HepG2 (cell line): ENCODE results near the gene DLG2. TPM values are rescaled to one million over a fixed set of nuclear protein-coding genes. Genes with fewer than 3 reads are reported as not detected.

Experiments
- ATAC-seq: fragments of 200-7000 bp; cut with Tn5 transposase; 3 replicates; pipeline ENCODE4 v1.9.1; 2020; ENCODE audit warnings: mild to moderate bottlenecking, moderate library complexity
- BruUV-seq: library from RNA; stranded (reverse); fragments of 400-500 nt; replicated peaks from 2 replicates; lab custom pipeline; 2021; lab: Mats Ljungman, UMichigan
- CTCF ChIA-PET: fragments of 300-600 bp; formaldehyde crosslinking; extraction: SDS; loops from one replicate; lab custom pipeline; 2021; ENCODE audit warnings: low total read pairs, inconsistent platforms, low intra/inter-chr PET ratio; lab: Yijun Ruan, JAX
- POLR2A ChIA-PET: fragments of 350-600 bp; sonication (Branson Sonifier 250); formaldehyde crosslinking; loops from one replicate; lab custom pipeline; 2020; ENCODE audit warnings: antibody characterized with exemption, inconsistent platforms; lab: Yijun Ruan, JAX
- DNase-seq: peaks from one replicate; pipeline ENCODE4 v3.0.0-alpha.2; 2015; ENCODE audit warnings: low spot score
- FAIRE-seq: peaks from 3 replicates; lab custom pipeline; 2011; peaks lifted over from hg19 to GRCh38; lab: Jason Lieb, UNC
- H2AFZ ChIP-seq: one replicate; pipeline ENCODE4 v1.6.1; 2011; ENCODE audit warnings: low read length, inconsistent platforms
- H3K27ac ChIP-seq: fragments of 300-600 bp; 3 replicates; pipeline ENCODE4 v1.8.0; 2011; ENCODE audit warnings: mixed run types, mild to moderate bottlenecking, mixed read lengths, low read length, inconsistent platforms; ENCODE audit not compliant: insufficient read depth; ENCODE audit errors: extremely low read length
- H3K27me3 ChIP-seq, 2 experiments: fragments of 200-600 bp in 1 of 2; 2 replicates in 1 of 2; 3 replicates in 1 of 2; pipeline versions ENCODE4 v1.6.0 to v1.8.0; 2011; ENCODE audit warnings: low read length in 2 of 2, mild to moderate bottlenecking in 2 of 2, moderate library complexity in 2 of 2, inconsistent platforms in 1 of 2; ENCODE audit not compliant: insufficient read depth in 2 of 2, control insufficient read depth in 1 of 2
- H3K36me3 ChIP-seq, 2 experiments: fragments of 200-600 bp in 1 of 2; replicated peaks in 1 of 2; 2 replicates in 1 of 2; 3 replicates in 1 of 2; pipeline versions ENCODE4 v1.5.1 to v1.8.0; 2011; ENCODE audit warnings: low read length in 2 of 2, inconsistent platforms in 1 of 2; ENCODE audit not compliant: insufficient read depth in 2 of 2, control insufficient read depth in 1 of 2
- H3K4me1 ChIP-seq: 2 replicates; pipeline ENCODE4 v1.5.1; 2012; ENCODE audit warnings: low read length, inconsistent platforms; ENCODE audit not compliant: insufficient read depth
- H3K4me2 ChIP-seq: 2 replicates; pipeline ENCODE4 v1.6.0; 2011; ENCODE audit warnings: low read depth, low read length, inconsistent platforms
- H3K4me3 ChIP-seq, 3 experiments: fragments of 200-600 bp in 1 of 3; sonication (generic), shearing (Covaris generic) in 1 of 3; replicated peaks in 1 of 3; 2 replicates each; pipeline ENCODE4 v1.5.1; 2011 to 2016; ENCODE audit warnings: low read length in 3 of 3, inconsistent platforms in 2 of 3, low read depth in 2 of 3, mild to moderate bottlenecking in 2 of 3, control low read depth in 1 of 3, mixed read lengths in 1 of 3; ENCODE audit not compliant: insufficient read depth in 1 of 3
- H3K79me2 ChIP-seq: one replicate; pipeline ENCODE4 v1.6.1; 2011; ENCODE audit warnings: low read length, inconsistent platforms; ENCODE audit not compliant: insufficient read depth
- H3K9ac ChIP-seq: 2 replicates; pipeline ENCODE4 v1.6.0; 2011; ENCODE audit warnings: mild to moderate bottlenecking, low read depth, low read length, inconsistent platforms; ENCODE audit not compliant: insufficient read depth
- H3K9me3 ChIP-seq: 2 replicates; pipeline ENCODE4 v1.5.1; 2012; ENCODE audit warnings: mild to moderate bottlenecking, low read length
- H4K20me1 ChIP-seq: 2 replicates; pipeline ENCODE4 v1.6.0; 2011; ENCODE audit warnings: inconsistent platforms, mild to moderate bottlenecking, low read length, moderate library complexity; ENCODE audit not compliant: insufficient read depth
- CTCF ChIP-seq: sonication (generic); formaldehyde crosslinking; IDR thresholded peaks from 2 replicates; pipeline ENCODE4 v1.5.0; 2020; ENCODE audit warnings: mild to moderate bottlenecking, missing genetic modification reagents, moderate library complexity
- GMEB1 ChIP-seq: sonication (generic); formaldehyde crosslinking; IDR thresholded peaks from 2 replicates; pipeline ENCODE4 v1.5.1; 2020; ENCODE audit warnings: missing genetic modification reagents, mild to moderate bottlenecking, borderline replicate concordance
- HMG20A ChIP-seq: IDR thresholded peaks from 2 replicates; pipeline ENCODE4 v1.6.1; 2016; ENCODE audit warnings: borderline replicate concordance
- RBAK ChIP-seq: sonication (generic); formaldehyde crosslinking; IDR thresholded peaks from 2 replicates; pipeline ENCODE4 v1.5.1; 2020; ENCODE audit warnings: mild to moderate bottlenecking, missing genetic modification reagents
- STAG1 ChIP-seq: sonication (generic); formaldehyde crosslinking; IDR thresholded peaks from 2 replicates; pipeline ENCODE4 v1.4.0; 2020; ENCODE audit warnings: missing genetic modification reagents
- ZNF709 ChIP-seq: sonication (generic); formaldehyde crosslinking; IDR thresholded peaks from 2 replicates; pipeline ENCODE4 v1.5.0; 2020; ENCODE audit warnings: mild to moderate bottlenecking, missing genetic modification reagents
- ZSCAN9 ChIP-seq: IDR thresholded peaks from 2 replicates; pipeline ENCODE4 v1.6.1; 2016; ENCODE audit warnings: borderline replicate concordance
- WGBS: methylation state at CpG from one replicate; pipeline ENCODE4 v1.1.6; 2017; ENCODE audit warnings: low lambda C conversion rate; 5-methylcytosine and 5-hydroxymethylcytosine counted together
- in situ Hi-C: cut with HindIII; loops from 2 replicates; pipeline ENCODE4 v1.10.0; 2017; ENCODE audit warnings: low pct_unique_long_range_greater_than_20kb; ENCODE audit not compliant: extremely low pct_ligation_motif_present
- intact Hi-C: fragments of 100-400 bp; cut with micrococcal nuclease; formaldehyde crosslinking; loops from one replicate; pipeline ENCODE4 v1.10.0; 2022; ENCODE audit not compliant: unreplicated experiment
- polyA plus RNA-seq, 8 experiments: library from polyadenylated mRNA; depleted of rRNA in 3 of 8; stranded (reverse) in 7 of 8; unstranded in 1 of 8; fragments of >200 nt; fragmentation: Illumina TruSeq in 4 of 8; extraction: Trizol in 4 of 8; gene quantifications; 2 replicates each; pipeline versions ENCODE4 v1.2.1 to v1.2.3, GENCODE V29; 2011 to 2016; ENCODE audit warnings: low read depth in 4 of 8, missing spikeins in 1 of 8, mixed read lengths in 1 of 8; ENCODE audit not compliant: insufficient read depth in 1 of 8
- total RNA-seq, 5 experiments: library from RNA; depleted of rRNA; stranded (reverse); fragments of >200 nt; fragmentation: Illumina TruSeq; extraction: Trizol; gene quantifications; 2 replicates each; pipeline ENCODE4 v1.2.3, GENCODE V29; 2016; ENCODE audit warnings: low read depth in 1 of 5

The DLG2 gene
- total and polyA plus RNA-seq, 2 of the 13 experiments (the other 11 are each of a cell fraction or from before 2014, with no cell fraction given): 0.46 to 1.0 TPM

- FAIRE-seq (no peak), ATAC-seq (peak; percentile 61)
- no peaks in the 10 kb centered on the region for H3K4me1 ChIP-seq
- H2AFZ ChIP-seq: no peak overlapping the region
- no peak overlapping the region for H3K4me2 ChIP-seq
- H3K27ac ChIP-seq: no peak overlapping the region
- H3K4me3 ChIP-seq: no peak overlapping the region
- TF ChIP-seq ZNF709 (CRISPR knock-in tag) (no peak), CTCF (CRISPR knock-in tag) (peak; percentile 42), STAG1 (CRISPR knock-in tag) (peak; percentile 49)
- TF ChIP-seq, all 625 proteins: peak for 2
- ChIA-PET POLR2A (no interaction called here), CTCF (interaction anchor here (0.6 kb wide), 1 partner anchor 1032 kb away, joined by 3 read pairs; no protein-coding TSS in a partner anchor)
- peak; percentile 2 for DNase-seq
- H3K9me3 ChIP-seq: no peaks in the 10 kb centered on the region
- in situ Hi-C loops (loop anchor here (10.0 to 25.0 kb wide), 2 partner anchors 234 to 804 kb away; no protein-coding TSS in a partner anchor), intact Hi-C loops (loop anchor here (2.0 to 10.0 kb wide), 4 partner anchors 624 to 1206 kb away; no protein-coding TSS in a partner anchor)
- no peaks in the 10 kb centered on the region for H3K36me3 ChIP-seq
- no peak overlapping the region for H3K9ac ChIP-seq
- H3K79me2 ChIP-seq: no peaks in the 10 kb centered on the region
- 42% methylated on average over 4 of the region's 4 CpGs for WGBS
- no TSS peak for BruUV-seq
- H3K27me3 ChIP-seq: no peaks in the 10 kb centered on the region
- H4K20me1 ChIP-seq: no peaks in the 10 kb centered on the region
Observed at GRCh38 chr11:85590848-85591483, 36.2 kb downstream of the DLG2 start.

GRCh38 chr11:85589373-85589772 lies 37.8 kb downstream of the DLG2 start:
- Histone ChIP-seq H4K20me1 (no peaks in the 10 kb centered on the region), H3K36me3 (no peaks in the 10 kb centered on the region), H3K27me3 (no peaks in the 10 kb centered on the region), H3K9ac (no peak overlapping the region), H3K9me3 (no peaks in the 10 kb centered on the region), H3K4me2 (no peak overlapping the region), H3K79me2 (no peaks in the 10 kb centered on the region), H3K4me1 (no peaks in the 10 kb centered on the region), H3K27ac (no peak overlapping the region), H2AFZ (no peak overlapping the region), H3K4me3 (no peak overlapping the region)
- intact Hi-C loops (no loop called here), in situ Hi-C loops (loop anchor here (25.0 kb wide), 1 partner anchor 802 kb away; no protein-coding TSS in a partner anchor)
- TF ChIP-seq ZSCAN9 (CRISPR knock-in tag): no peak
- no peak for TF ChIP-seq HMG20A (CRISPR knock-in tag)
- no peak for TF ChIP-seq RBAK (CRISPR knock-in tag)
- no peak for TF ChIP-seq GMEB1 (CRISPR knock-in tag)
- BruUV-seq: no TSS peak
- ChIA-PET POLR2A (no interaction called here), CTCF (no interaction called here)
- ATAC-seq (no peak), DNase-seq (no peak), FAIRE-seq (no peak)
- 7% methylated on average over 2 of the region's 3 CpGs for WGBS
